ENCODE measurements around the gene ANGPTL1.

Gene ANGPTL1

DNA sequence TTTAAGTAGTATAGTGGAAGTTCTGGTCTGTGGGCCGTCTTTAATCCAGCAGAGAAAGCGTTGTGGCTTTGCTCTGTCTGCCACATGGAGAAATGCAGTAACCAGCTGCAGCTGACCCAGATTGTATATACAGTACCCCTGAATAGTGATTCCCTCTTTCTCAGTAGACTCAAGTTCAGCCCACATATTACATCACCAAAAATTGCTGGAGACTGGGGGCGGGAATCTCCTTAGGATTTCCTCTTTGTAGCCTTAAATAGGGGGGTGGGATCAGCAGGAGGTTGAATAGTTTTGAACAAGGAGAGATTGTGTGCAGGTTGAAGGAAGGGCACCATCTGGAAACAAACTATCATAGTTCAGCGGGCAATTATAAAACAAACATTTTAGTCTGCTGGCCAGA is at the start of gene ANGPTL1:
TSS of gene ANGPTL1 (minus strand) at position 134 of the 400 bp plus-strand sequence. CDS start 5,301 bp downstream, outside the sequence.
- DNase-seq = no peak

- no peak for DNase-seq
These were observed 48.7 kb upstream of the ANGPTL1 start for GRCh38 chr1:178919581-178919980.

DNA sequence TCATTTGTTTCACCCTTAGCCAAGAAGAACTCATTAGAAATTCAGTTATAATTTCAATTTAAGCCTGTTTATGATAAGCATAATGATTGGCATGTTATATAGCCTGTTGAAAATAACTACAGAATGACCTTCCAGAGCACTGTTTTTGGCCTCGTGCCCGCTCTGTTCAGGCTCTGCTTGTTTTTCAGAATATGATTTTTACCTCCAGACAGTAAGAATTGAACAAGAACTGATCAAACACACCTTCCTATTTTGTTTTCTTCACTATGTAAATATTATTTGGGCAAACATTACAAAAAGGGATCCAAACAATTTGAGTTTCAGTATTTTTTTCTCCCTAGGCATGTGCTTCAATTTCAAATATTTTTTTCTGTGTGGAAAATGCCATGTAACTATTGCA is 48.1 kb upstream of the ANGPTL1 start:
- DNase-seq = no peak

DNA sequence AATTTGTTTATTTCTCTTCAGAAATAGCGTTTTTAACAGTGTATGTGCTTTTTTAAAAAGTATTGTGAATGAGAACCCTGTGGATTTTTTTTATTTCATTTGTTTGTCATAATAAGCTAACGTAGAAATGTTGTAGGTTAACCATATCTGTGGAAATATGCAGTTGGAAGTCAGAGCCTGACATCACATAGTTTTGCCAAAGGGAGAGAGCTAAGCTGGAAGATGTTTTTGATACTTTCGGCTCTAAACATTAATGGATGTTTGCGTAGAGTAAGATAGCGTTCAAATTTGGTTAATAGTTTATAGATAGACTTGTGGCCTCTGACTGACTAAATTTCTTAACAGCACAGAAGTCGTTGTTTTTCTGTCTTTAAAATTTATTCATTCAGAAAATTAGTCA is 47.4 kb upstream of the ANGPTL1 start:
- no peak for DNase-seq

DNA sequence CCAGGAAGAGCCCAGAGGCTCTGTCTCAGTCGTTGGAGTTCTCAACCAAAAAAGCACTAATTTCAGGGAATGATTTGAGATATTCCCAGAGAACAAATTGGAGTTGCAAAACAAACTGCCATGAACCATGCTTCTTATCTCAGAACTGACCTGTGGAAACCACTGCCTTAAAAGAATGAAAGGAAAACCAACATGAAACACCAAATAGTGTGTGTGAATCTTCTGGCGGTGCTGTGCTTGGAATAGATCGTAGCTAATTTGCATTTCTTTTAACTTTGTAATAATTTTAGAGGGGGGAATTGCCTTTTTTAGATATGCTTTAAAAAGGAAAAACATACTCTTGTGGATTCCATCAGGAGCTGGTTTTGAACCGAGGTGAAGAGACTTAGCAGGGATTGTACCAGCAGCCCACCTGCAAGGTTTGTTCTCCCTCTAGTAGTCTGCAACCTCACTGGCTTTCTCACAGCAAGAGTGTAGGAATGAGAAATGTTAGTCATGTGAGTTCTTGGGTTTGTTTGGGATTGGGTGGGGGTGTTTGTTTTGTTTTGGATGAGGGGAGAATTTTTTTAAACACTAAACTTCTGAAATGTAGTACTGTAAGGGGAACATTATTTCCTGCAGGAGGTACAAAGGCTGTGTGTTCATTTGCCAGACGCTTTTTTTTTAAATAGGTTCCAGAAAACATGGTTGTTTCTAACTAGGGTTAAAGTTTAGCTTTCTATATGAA is 45.7 kb upstream of the ANGPTL1 start:
- DNase-seq = no peak

DNA sequence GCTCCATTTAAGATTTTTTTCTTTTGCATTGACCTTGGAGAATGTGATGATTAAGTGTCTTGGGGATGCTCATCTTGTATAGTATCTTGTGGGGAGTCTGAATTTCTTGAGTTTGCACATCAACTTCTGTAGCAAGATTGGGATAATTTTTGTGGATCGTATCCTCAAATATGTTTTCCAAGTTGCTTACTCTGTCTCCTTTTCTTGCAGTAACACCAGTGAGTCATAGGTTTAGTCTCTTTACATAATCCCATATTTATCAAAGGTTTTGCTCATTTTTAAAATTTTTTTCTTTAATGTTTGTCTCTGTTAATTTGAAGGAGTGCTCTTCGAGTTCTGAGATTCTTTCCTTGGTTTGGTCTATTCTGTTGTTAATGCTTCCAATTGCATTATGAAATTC is 41.7 kb upstream of the ANGPTL1 start:
- DNase-seq = no peak

DNA sequence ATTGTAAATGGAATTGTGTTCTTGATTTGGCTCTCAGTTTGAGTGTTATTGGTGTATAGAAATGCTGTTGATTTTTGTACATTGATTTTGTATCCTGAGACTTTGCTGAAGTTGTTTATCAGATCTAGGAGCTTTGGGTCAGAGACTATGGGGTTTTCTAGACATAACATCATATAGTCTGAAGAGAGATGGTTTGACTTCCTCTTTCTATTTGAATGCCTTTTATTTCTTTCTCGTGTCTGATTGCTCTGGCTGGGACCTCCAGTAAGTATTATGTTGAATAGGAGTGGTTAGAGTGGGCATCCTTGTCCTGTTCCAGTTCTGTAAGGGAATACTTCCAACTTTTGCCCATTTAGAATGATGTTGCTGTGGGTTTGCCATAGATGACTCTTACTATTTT is 39.1 kb upstream of the ANGPTL1 start:
- no peak for DNase-seq

- DNase-seq = no peak
These were observed 37.5 kb upstream of the ANGPTL1 start for GRCh38 chr1:178908358-178908757.

DNA sequence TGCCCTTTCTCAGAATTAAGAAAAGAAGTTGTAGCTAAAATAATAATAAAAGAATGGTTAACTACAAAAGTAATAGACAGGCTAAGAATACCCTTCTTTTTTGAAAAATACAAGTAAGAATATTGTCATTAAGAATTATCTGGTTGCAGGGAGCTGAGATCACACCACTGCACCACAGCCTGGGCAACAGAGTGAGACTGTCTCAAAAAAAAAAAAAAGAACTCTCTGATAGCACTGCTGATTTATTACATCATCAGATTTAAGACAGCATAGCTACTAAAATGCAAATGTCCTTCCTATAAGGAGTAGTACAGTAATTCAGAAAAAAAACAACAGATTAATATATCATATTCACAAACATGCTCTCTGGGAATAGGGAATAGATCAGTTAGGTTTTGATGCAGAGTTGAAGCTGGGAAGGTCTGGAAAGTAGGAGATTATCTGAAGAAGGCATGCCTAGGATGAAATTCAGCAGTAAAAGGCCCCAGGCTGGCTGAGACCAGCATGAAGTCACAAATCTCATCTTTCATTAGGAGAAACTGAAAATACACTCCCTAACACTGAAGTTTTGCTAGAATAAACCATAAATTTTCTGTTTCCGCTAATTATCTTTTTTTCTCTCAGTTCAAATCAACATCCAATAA is 30.7 kb upstream of the ANGPTL1 start:
- no peak for DNase-seq

GRCh38 chr1:178899402-178899801 is 28.5 kb upstream of the ANGPTL1 start:
- no peak for DNase-seq

DNA sequence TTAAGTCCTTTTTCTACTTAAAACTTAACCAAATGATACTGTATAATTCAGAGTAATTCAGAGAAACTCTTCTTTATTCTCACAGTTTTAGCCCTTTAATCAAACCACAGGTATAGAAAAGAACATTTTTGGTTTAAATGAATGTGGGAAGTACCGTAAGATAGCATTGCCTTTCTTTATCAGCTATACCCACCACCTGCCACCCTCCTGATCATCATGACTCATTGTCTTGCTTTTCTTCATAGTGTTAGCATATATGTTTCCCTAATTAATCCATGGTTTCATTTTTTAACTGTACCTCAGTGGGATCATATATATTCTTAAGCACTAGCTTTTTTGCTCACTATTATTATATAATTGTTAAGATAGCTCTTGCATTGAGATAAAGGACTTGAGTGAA is 27.5 kb upstream of the ANGPTL1 start:
- DNase-seq = no peak

GRCh38 chr1:178895928-178896327 is 25.1 kb upstream of the ANGPTL1 start:
- no peak for DNase-seq

DNA sequence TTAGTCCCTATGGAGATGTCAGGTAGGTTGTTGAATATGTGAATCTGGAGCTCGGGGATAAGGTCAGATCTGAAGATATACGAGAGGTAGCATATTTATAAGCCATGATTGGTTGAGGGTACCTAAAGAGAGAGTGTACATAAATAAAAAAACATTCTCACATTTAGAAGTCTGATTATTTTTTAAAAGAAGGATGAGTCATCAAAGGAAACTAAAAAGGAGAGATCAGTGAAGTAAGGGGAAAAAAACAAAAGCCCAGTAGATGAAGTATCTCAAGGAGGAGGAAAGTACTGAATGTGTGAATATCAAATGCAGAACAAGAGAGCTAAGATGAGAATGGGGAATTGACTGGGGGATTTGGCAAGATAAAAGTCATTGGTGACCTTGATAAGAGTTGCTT is 15.7 kb upstream of the ANGPTL1 start:
- DNase-seq = no peak

GRCh38 chr1:178885869-178886268 is 15.0 kb upstream of the ANGPTL1 start:
- no peak for DNase-seq

GRCh38 chr1:178881950-178882349 is 11.1 kb upstream of the ANGPTL1 start:
- DNase-seq = no peak

DNA sequence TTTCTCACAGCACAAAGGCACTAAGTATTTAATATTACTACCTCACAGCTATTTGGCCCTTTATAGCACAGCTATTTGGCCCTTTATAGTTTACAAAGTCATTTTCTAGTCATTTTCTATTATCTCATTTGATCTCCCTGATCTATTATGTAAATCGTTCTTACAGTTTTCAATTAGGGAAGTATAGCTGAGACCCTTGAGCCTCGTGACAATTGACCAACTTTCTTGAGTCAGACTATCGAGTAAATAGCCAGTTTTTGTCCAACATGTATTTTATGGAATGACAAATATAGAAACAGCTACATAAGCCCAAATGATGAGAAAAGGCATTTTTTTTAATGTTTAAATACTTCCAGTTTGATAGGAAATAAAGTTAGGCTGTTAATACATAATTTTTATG is 7.0 kb upstream of the ANGPTL1 start:
- DNase-seq = no peak

DNA sequence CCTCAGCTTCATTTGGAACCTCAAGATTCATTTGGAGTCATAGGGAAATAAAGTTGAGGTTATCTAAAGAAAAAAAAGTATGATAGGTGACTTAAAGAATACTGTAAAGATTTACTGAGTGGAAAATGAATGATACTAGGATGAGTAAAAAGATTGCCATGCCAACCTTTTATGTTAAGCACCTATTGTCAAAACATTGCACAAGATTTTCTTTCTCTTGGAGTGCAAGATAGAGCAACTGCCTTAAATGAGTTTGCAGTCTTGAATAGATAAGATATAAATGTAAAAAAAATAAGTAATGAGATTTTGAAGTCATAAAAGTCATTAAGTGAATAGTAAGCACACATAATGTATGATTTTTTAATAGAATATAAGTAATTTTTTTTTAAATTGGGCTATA is 5.1 kb upstream of the ANGPTL1 start:
- no peak for DNase-seq

DNA sequence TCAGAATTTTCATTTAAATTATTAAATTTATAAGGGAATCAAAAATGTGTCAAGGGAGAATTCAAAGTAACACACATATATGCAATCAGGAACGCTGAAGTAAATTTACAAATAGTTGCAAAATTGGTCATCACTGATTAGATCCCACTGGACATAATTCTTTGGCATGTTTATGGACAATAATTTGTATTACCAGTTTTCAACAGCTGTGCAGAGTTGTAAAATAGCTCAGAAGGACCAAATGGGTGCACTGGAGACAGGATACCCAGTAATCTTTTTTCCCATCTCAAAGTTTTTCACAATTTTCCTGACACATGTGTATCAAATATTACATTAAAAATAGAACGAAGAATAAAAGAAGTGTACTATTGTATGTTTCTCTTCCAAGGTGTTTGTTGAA is 4.1 kb upstream of the ANGPTL1 start:
- DNase-seq = no peak

GRCh38 chr1:178871551-178872320 is 859 bp upstream of the ANGPTL1 start:
- no peak for DNase-seq

- no peak for DNase-seq
These were observed 656 bp downstream of the ANGPTL1 start for GRCh38 chr1:178870221-178870620.

GRCh38 chr1:178869119-178869697 is 1.7 kb downstream of the ANGPTL1 start:
- DNase-seq = no peak

DNA sequence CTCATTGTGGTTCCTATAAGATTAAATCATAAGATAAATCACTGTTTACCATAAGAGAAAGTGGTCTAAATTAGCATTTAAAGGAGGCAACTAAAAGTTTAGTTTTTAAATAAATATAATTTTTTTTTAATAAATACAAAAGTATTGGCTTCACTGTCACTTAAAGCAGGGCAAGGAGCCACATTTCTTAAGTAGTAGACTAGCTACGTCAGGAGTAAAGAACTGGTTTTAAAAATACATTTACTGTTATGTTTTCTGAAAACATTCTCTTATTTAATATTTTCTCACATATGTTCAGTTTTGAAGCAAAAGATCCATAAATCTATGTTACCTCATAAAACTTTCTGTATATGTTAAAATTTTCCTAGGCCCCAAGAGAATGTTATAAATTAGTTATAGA is 2.2 kb downstream of the ANGPTL1 start:
- no peak for DNase-seq

DNA sequence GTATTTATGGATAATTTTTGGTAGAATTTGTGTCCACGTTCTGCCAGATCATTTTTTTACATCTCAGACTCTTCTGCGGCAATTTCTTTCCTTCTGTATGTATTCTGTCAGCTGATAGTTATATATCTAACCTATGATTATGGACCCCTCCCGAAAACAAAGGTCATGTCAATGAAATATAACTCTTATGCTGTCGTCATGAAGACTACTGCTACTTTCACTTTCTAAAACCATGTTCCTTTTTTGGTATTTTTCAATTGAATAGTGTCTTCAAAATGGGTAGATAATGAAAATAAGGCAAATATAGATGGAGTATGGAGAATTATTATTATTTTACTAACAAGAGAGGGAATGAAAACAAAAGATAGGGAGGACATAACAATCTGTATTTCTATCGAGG is 3.2 kb downstream of the ANGPTL1 start:
- DNase-seq = no peak

- DNase-seq = no peak
These were observed 6.6 kb downstream of the ANGPTL1 start for GRCh38 chr1:178864326-178864725.

All from NCI-H526 treated with DMSO at 0.1 percent for 48 hours (cell line).